Stimulated activated CD8-positive, alpha-beta memory T cell treated with anti-CD3 and anti-CD28 coated beads, Interleukin-12 subunit alpha, Interleukin-12 subunit beta, amount 100 ng/mL, for 4 hours (primary cell): Measurements from ENCODE around the gene TAP1.
A peak's percentile ranks its signal among the peaks of the same experiment; 100 is the strongest.
"Not testable (repeated sequence)": the region's sequence is repeated elsewhere in the genome, so short reads cannot be mapped to it uniquely, and the experiment has no call there.

Experiments
- DNase-seq: peaks from one replicate; pipeline ENCODE4 v3.0.0-alpha.2; 2020; ENCODE audit warnings: low read depth

TAP1 gene, protein sequence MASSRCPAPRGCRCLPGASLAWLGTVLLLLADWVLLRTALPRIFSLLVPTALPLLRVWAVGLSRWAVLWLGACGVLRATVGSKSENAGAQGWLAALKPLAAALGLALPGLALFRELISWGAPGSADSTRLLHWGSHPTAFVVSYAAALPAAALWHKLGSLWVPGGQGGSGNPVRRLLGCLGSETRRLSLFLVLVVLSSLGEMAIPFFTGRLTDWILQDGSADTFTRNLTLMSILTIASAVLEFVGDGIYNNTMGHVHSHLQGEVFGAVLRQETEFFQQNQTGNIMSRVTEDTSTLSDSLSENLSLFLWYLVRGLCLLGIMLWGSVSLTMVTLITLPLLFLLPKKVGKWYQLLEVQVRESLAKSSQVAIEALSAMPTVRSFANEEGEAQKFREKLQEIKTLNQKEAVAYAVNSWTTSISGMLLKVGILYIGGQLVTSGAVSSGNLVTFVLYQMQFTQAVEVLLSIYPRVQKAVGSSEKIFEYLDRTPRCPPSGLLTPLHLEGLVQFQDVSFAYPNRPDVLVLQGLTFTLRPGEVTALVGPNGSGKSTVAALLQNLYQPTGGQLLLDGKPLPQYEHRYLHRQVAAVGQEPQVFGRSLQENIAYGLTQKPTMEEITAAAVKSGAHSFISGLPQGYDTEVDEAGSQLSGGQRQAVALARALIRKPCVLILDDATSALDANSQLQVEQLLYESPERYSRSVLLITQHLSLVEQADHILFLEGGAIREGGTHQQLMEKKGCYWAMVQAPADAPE

GRCh38 chr6:32853541-32854375, at the start of gene TAP1, which contains the start of gene PSMB9:
TSS of gene TAP1 (minus strand) at chr6:32853704. CDS start at chr6:32853636, 68 bp downstream.
TSS of gene PSMB9 (plus strand) at chr6:32854192. CDS start at chr6:32854230, 38 bp downstream.
- peak; percentile 93 for DNase-seq

- no peak for DNase-seq
These were observed 41.5 kb upstream of the TAP1 start for GRCh38 chr6:32895006-32895345.

DNA sequence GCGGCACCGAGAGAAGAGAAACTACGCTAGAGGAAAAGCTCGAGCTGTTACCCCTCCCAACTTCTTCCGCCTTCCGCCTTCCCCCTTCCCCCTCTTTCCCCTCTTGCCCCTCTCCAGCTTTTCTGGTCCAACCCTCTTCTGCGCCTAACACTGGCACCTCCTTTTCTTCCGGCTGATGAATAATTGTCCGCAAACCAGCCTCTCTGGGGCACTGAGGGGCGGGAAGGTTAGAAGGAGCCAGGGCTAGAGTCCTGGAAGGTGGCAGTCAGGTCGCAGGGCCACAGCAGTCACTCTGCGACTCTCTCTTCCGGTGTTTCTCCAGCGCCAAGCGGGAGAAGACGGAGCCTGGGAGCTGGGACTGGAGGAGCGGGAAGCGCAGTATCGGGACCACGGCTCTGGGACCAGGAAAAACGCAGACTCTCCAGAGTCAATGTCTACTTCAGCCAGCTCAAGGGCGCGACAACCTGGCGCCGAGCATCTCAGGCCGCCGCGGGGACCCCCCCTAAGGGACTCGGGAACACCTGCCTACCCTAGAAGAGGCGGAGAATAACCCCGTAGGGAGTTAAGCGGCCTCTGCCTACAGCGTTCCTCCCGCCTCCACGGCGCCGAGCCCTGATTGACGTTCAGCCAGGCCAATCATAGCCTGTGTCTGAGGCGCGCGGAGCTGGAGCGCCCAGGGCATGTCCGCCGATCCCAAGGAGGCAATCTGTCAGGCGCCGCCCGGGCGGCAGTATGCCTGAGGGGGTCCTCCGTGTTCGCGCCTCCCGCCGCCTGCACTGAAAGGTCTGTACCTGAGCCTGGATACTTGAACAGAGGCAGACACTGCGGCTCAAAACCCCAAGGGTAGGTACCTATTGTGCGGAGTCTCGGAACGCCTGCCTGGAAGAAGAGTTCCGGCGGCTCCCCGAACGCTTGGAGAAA, 40.8 kb upstream of the TAP1 start:
- peak; percentile 86 for DNase-seq

GRCh38 chr6:32890831-32891230, 37.3 kb upstream of the TAP1 start:
- DNase-seq: no peak

GRCh38 chr6:32889533-32889932, 36.0 kb upstream of the TAP1 start:
- no peak for DNase-seq

GRCh38 chr6:32888576-32888975, 35.1 kb upstream of the TAP1 start:
- DNase-seq: no peak

DNA sequence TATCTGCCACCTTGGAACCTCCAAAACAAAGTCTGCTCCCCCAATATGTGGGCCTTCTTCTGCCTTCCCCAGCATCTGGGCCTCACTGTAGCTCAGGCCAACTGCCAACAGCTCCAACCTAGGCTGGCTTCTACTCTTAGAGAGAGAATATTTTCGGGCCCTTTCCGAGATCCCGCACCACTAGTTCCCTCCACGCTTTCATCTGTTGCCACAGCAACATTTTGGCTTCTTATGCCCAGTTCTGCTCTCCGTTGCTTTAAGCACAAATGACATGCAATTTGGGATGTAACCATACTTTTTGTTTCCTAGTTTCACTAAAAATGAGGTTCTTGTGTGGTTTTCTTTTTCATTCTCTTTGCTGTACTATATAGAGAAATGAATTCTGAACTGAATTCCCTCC, 34.1 kb upstream of the TAP1 start:
- no peak for DNase-seq

GRCh38 chr6:32886681-32887383, 33.3 kb upstream of the TAP1 start:
- no peak for DNase-seq

DNA sequence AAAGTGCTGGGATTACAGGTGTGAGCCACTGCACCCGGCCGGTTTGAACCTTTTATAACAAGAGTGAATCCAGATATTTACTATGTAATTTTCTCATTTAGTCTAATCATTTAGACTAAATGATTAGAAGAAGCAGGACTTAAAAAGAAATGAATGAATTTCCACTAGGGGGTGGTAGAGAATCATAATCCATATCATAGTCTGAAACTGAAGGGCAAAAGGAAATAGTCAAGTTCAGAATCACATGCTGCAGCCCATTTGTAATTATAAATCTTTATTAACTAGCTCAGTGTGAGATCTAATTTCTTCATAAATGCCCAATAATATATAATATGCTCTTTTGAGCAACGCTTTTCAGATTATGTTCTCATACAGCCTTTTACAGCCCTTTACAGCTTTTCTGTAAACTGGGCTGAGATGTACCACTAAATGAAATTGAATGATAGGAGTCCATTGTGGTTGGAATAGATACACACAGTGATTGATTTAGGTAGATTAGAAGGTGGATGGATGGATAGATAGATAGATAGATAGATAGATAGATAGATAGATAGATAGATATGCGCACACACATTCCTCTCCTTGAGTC, 32.3 kb upstream of the TAP1 start:
- DNase-seq: no peak

DNA sequence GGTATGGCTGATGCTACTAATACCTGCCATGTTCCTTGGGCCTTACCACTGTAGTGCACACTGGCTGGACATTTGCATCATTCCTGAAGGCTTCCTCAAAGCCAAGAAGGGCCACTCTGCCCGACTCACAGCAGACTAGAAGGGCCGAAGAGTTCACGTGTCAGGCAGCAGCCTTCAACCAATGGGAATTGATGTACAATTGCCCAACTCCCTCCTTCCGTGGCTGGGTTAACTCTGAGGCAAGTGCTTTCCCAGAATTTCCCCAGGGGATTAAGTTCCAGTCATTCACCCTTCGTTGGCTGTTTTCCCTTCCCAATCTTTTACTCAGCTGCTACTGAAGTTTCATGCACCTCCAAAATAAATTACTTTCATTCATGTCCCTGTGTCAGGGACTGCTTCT, 30.3 kb upstream of the TAP1 start:
- DNase-seq: no peak

DNA sequence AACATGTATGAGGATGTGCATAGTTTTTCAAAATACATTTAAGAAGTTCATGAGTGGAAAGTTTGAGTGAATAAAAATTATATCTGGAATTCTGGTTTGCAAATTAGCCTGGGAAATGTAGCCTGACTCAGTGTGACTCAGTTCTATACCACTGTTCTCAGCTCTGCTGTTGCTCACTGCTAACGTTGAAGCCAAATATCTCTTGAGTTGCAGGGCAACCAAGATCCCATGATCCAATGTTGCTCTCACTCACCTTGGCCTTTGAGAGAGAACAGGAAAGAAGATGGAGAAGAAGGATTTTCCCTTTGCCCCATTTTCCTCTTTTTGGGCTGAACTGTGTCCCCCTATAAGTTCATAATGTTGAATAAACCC, 29.4 kb upstream of the TAP1 start:
- no peak for DNase-seq

- not testable (repeated sequence) for DNase-seq
These were observed 27.5 kb upstream of the TAP1 start for GRCh38 chr6:32880962-32881361.

DNA sequence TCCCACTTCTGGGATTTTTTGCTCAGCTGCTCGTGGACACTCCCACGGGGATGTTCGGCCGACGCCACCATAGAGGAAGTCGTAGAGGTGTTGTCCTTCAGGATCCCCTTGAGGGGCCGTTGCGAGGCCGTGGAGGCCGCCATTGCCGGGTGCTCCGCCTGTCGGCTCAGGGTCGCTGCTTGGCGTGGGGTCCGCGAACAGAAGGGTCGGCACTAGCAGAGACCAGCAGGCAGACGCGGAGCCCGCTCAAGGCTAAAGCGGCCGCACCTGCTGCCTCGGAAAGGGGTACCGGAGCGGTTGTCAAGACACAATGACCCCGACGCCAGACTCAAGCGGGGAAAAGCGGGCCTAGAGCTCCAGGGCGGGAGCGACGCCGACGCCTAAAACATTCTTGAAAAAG, 26.2 kb upstream of the TAP1 start:
- no peak for DNase-seq

- no peak for DNase-seq
These were observed 23.1 kb upstream of the TAP1 start for GRCh38 chr6:32876603-32877002.

- DNase-seq: not testable (repeated sequence)
These were observed 20.4 kb upstream of the TAP1 start for GRCh38 chr6:32873947-32874346.

DNA sequence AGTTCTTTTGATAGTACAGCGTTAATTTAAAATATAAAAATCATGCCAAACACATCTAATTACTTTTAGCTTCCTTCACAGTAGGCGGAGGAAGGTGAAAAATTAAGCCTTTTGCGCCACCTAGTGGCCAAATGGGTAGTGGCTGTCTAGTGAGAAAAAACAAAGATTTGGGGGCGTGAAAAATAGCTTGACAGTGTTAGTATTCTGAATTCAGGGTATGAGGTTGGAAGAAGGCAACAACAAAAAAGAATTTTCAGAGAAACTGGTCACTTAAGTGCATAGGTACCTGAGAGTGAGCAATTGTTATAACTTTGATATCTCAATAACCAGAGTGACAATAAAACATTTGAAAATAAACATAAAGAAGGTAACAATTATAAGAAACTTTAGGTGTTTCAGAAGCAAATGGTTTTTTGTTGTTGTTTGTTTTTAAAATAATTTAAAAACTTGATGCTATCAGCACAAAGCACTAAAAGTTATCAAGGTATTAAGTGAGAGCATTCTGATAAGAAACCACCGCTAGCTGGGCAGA, 14.8 kb upstream of the TAP1 start:
- DNase-seq: peak; percentile 64

DNA sequence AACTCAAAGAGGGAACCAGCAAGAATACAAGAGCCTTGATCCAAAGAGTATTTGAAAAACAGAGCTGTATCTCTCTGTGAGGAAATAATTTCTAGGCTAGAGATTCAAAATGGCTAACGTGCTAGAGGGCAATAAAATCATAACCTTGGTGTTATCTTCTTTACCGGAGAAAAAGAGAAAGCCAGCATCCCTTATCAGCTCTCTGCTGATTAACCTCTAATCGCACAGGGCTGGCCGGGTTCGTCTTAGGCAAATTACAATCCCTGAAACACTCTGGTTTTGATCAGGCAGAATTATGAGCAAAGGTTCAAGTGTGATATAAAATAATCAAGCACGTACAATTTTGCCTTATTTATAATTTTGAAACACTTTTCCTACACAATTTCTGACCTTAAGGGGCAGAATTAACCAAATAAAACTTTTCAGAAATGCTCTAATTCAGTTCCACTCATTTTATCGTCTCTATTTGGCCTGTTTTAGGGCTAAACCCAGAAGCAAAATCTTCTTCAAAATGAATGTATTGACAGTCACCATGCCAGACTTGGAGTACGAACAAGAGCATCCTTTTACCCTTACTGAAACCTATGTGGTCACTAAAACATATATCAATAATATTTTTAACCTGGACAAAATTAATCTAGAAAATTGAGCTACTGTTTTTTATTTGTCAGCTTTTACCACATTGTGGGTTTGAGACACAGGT, 14.2 kb upstream of the TAP1 start:
- DNase-seq: no peak

DNA sequence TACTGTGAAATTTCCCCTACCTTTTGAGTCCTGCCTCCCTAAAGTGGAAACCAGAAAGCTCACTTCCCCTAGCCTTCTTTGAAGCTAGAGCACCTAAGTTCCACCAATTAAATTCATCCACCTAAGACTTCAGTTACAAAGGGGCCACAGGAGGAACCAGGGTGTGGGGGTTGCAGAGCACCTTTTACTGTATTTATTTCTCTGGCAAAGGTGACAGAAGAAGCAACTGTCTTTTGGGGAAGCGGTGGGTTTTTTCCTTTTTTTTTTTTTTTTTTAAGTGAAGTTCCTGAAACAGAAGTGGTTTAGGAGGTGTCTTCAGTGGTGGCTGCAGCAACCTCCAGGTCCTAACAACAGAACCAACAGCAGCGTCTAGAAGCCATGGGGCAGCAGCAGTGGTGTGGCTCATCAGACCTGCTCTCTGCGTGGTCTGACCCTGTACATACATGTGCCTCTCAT, 13.5 kb upstream of the TAP1 start:
- DNase-seq: no peak

DNA sequence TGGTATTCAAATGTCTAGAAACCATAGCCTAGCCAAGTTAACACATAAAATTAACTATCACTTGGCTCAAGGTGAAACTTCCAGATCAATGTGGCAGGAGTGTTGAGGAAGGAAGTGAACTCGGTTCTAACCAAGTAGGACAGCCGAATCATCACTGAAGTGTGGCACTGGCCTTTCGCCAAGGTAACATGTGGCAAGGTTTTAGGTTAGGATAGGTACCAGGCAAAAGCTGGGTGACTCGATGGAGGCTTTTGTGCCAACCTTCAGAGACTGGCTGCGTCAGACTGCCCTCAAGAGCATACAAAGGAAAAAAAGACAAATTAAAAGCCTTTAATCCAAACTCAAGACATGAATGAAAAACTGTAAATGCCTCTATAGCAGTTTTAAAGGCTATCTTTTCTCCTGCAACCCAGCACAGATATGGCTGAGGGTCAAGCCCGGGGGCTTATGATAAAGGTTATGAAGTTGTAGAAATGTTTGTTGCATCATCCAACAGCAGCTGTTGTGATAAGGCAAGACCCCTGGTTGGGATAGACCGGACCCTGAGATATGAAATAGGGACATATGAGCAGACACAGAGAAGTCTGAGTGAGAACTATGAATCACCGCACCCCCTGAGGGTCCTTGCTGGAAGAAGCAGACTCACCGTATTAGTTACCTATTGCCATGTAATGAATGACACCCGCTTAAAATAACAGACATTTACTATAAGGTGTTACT, 12.4 kb upstream of the TAP1 start:
- DNase-seq: no peak
